ENCODE results near the gene ZBED6. TPM values are rescaled to one million over a fixed set of nuclear protein-coding genes. Genes with fewer than 3 reads are reported as not detected.

The ZBED6 gene
- total and polyA plus RNA-seq, 2 of the 4 experiments (the other 2 are of a cell fraction): 3.8 to 26.2 TPM

DNA sequence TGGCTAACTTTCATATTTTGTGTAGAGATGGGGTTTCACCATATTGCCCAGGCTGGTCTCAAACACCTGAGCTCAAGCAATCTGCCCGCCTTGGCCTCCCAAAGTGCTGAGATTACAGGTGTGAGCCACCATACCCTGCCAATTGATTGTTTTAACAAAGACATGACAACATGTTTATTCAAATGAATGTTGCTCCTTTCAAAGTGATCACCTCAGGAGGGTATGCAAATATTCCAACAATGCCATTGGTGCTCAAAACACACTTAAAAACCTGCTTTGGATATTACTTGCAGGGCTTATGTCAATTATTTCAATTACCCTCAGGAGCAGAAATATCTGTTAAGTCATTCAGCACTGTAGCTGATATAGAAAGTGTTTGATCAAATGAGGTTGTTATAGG is 22.6 kb upstream of the ZBED6 start:
- dilution Hi-C loops (cut with HindIII; ENCODE audit: low sequenced_read_pairs, unreplicated experiment) (no loop called here), in situ Hi-C loops (cut with MboI; ENCODE audit: low sequenced_read_pairs) (no loop called here), intact Hi-C loops (cut with micrococcal nuclease) (no loop called here)
- Histone ChIP-seq H4K20me1 (ENCODE audit: insufficient read depth, low read length) (no peaks in the 10 kb centered on the region), H3K4me1 (ENCODE audit: control insufficient read depth, insufficient read depth, low read length) (peaks cover 2% of the 10 kb centered on the region), H3K36me3 (ENCODE audit: control insufficient read depth, insufficient read depth, low read length) (no peaks in the 10 kb centered on the region), H3K27me3 (ENCODE audit: control insufficient read depth, insufficient read depth, low read length) (peaks cover 12% of the 10 kb centered on the region), H3K27ac (ENCODE audit: insufficient read depth, low read length) (no peak overlapping the region), H3K79me1 (ENCODE audit: low read depth in 1 of 2, low read length in 2 of 2) (no peaks in the 10 kb centered on the region; a peak in 1 of 4 replicates), H3K9me1 (ENCODE audit: insufficient read depth, low read length) (peaks cover 4% of the 10 kb centered on the region; the same call in 1 of the 2 replicates), H3K9me3 (ENCODE audit: control insufficient read depth, insufficient read depth, low read length) (no peaks in the 10 kb centered on the region), H3K4ac (ENCODE audit: low read depth, low read length) (no peak overlapping the region), H3K18ac (ENCODE audit: low read depth, low read length) (no peak overlapping the region), H3K56ac (ENCODE audit: extremely low read depth, insufficient read depth, low read length) (no peak overlapping the region), H2BK20ac (ENCODE audit: low read depth, low read length) (no peak overlapping the region), H2AFZ (replicated peaks; ENCODE audit: low read length, poor library complexity) (no peak overlapping the region), H2BK120ac (ENCODE audit: low read depth, low read length) (no peak overlapping the region), H2BK5ac (ENCODE audit: low read depth, low read length, poor library complexity, severe bottlenecking) (no peak overlapping the region), H4K91ac (ENCODE audit: insufficient read depth, low read depth, low read length) (no peak overlapping the region), H3K4me2 (ENCODE audit: low read depth, low read length) (no peak overlapping the region), H3K9ac (ENCODE audit: low read depth, low read length) (no peak overlapping the region), H2BK15ac (ENCODE audit: low read depth, low read length) (no peak overlapping the region), H2AK9ac (replicated peaks; ENCODE audit: low read depth, low read length, poor library complexity) (no peak overlapping the region), H4K8ac (ENCODE audit: low read depth in 2 of 2, low read length in 2 of 2) (no peak overlapping the region), H3K23ac (ENCODE audit: low read depth, low read length) (no peak overlapping the region), H3K14ac (replicated peaks; ENCODE audit: low read depth, low read length) (no peak overlapping the region), H2AK5ac (ENCODE audit: low read depth, low read length) (no peak overlapping the region), H3K4me3 (ENCODE audit: insufficient read depth, low read depth, low read length) (no peak overlapping the region), H4K5ac (ENCODE audit: low read depth, low read length) (no peak overlapping the region)
- no peak for ATAC-seq (ENCODE audit: low read depth)
- WGBS, 2 experiments (ENCODE audit: extremely low coverage in 2 of 2, insufficient read length in 1 of 2): no CpG with 5 or more reads among the region's 1 CpG
- TF ChIP-seq FOS (IDR thresholded peaks at IDR 0.05; ENCODE audit: low read depth, low read length): no peak
- TF ChIP-seq CHD1 (IDR thresholded peaks at IDR 0.05; ENCODE audit: low read depth, low read length): no peak
- TF ChIP-seq, protein P1, sequence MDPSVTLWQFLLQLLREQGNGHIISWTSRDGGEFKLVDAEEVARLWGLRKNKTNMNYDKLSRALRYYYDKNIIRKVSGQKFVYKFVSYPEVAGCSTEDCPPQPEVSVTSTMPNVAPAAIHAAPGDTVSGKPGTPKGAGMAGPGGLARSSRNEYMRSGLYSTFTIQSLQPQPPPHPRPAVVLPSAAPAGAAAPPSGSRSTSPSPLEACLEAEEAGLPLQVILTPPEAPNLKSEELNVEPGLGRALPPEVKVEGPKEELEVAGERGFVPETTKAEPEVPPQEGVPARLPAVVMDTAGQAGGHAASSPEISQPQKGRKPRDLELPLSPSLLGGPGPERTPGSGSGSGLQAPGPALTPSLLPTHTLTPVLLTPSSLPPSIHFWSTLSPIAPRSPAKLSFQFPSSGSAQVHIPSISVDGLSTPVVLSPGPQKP (IDR thresholded peaks at IDR 0.05; ENCODE audit: borderline replicate concordance, low read depth, low read length): no peak
- TF ChIP-seq NFE2L2 (IDR thresholded peaks at IDR 0.05; ENCODE audit: low read depth, low read length): no peak
- TF ChIP-seq MAZ (IDR thresholded peaks at IDR 0.05; ENCODE audit: borderline replicate concordance, low read depth, low read length): no peak
- TF ChIP-seq RCOR1 (IDR thresholded peaks at IDR 0.05; ENCODE audit: insufficient replicate concordance, low read length): no peak
- no peak for TF ChIP-seq POLR2A (IDR thresholded peaks at IDR 0.05; ENCODE audit: low read depth, low read length)
- TF ChIP-seq BHLHE40 (IDR thresholded peaks at IDR 0.05; ENCODE audit: low read depth, low read length): no peak
- no peak for TF ChIP-seq MXI1 (IDR thresholded peaks at IDR 0.05; ENCODE audit: borderline replicate concordance, low read depth, low read length)
- TF ChIP-seq RFX5 (IDR thresholded peaks at IDR 0.05; ENCODE audit: low read depth, low read length): no peak
- no peak for TF ChIP-seq RAD21 (IDR thresholded peaks at IDR 0.05; ENCODE audit: low read length)
- no peak for TF ChIP-seq SMC3 (IDR thresholded peaks at IDR 0.05; ENCODE audit: low read depth, low read length)
- no peak for TF ChIP-seq MAFK (IDR thresholded peaks at IDR 0.05; ENCODE audit: low read depth, low read length)
- TF ChIP-seq, protein P2, sequence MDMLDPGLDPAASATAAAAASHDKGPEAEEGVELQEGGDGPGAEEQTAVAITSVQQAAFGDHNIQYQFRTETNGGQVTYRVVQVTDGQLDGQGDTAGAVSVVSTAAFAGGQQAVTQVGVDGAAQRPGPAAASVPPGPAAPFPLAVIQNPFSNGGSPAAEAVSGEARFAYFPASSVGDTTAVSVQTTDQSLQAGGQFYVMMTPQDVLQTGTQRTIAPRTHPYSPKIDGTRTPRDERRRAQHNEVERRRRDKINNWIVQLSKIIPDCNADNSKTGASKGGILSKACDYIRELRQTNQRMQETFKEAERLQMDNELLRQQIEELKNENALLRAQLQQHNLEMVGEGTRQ (IDR thresholded peaks at IDR 0.05; ENCODE audit: low read depth, low read length): no peak
- TF ChIP-seq, protein P3, sequence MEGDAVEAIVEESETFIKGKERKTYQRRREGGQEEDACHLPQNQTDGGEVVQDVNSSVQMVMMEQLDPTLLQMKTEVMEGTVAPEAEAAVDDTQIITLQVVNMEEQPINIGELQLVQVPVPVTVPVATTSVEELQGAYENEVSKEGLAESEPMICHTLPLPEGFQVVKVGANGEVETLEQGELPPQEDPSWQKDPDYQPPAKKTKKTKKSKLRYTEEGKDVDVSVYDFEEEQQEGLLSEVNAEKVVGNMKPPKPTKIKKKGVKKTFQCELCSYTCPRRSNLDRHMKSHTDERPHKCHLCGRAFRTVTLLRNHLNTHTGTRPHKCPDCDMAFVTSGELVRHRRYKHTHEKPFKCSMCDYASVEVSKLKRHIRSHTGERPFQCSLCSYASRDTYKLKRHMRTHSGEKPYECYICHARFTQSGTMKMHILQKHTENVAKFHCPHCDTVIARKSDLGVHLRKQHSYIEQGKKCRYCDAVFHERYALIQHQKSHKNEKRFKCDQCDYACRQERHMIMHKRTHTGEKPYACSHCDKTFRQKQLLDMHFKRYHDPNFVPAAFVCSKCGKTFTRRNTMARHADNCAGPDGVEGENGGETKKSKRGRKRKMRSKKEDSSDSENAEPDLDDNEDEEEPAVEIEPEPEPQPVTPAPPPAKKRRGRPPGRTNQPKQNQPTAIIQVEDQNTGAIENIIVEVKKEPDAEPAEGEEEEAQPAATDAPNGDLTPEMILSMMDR (conservative IDR thresholded peaks at IDR 0.05; ENCODE audit: low read depth, low read length): no peak
- no peak for TF ChIP-seq CEBPB (IDR thresholded peaks at IDR 0.05; ENCODE audit: low read depth, low read length)
- no peak for DNase-seq
- BruUV-seq (replicated peaks): no TSS peak
- ChIA-PET CTCF (no interaction called here), POLR2A (ENCODE audit: unreplicated experiment) (no interaction called here)

Data from IMR-90 (cell line).